Thyroid gland (tissue), 4 donors: ENCODE measurements around the gene PNO1. TPM values are rescaled to one million over a fixed set of nuclear protein-coding genes. Genes with fewer than 3 reads are reported as not detected.

Experiments used
- DNase-seq, 2 donors: peaks; one replicate each; pipeline ENCODE4 v3.0.0-alpha.2; 2019
- H3K27ac ChIP-seq, 3 donors: fragments of 200-600 bp; sonication (generic); 1 replicate in 2 of 3; 2 replicates in 1 of 3; pipeline ENCODE4 v1.5.1; 2016 to 2019; ENCODE audit warnings: mild to moderate bottlenecking in 1 of 3, moderate library complexity in 1 of 3
- H3K27me3 ChIP-seq: fragments of 200-600 bp; sonication (generic); one replicate; pipeline ENCODE4 v1.5.1; 2019
- H3K36me3 ChIP-seq, 2 donors: fragments of 200-600 bp; sonication (generic); one replicate each; pipeline ENCODE4 v1.5.1; 2016 to 2019
- H3K4me1 ChIP-seq, 2 donors: fragments of 200-600 bp; sonication (generic); one replicate each; pipeline ENCODE4 v1.5.1; 2017 to 2019
- H3K4me3 ChIP-seq, 3 donors: fragments of 200-600 bp; sonication (generic); replicated peaks in 1 of 3; 1 replicate in 2 of 3; 2 replicates in 1 of 3; pipeline ENCODE4 v1.5.1; 2016; ENCODE audit warnings: mild to moderate bottlenecking in 1 of 3
- H3K9me3 ChIP-seq: fragments of 200-600 bp; sonication (generic); one replicate; pipeline ENCODE4 v1.5.1; 2017
- POLR2A ChIP-seq, 2 donors: fragments of 450-650 bp; IDR thresholded peaks; one replicate each; pipeline ENCODE4 v1.6.1; 2017; ENCODE audit warnings: antibody characterized with exemption in 2 of 2, mild to moderate bottlenecking in 2 of 2, moderate library complexity in 1 of 2
- WGBS, 2 donors: methylation state at CpG; one replicate each; pipeline ENCODE4 v1.1.5; 2017; 5-methylcytosine and 5-hydroxymethylcytosine counted together
- intact Hi-C: fragments of 100-400 bp; cut with DNase I; formaldehyde crosslinking; loops from one replicate; pipeline ENCODE4 v1.15.1; 2023
- total RNA-seq, 4 donors: library from RNA; depleted of rRNA; stranded (reverse); fragments of >200 nt; gene quantifications; one replicate each; pipeline ENCODE4 v1.2.3, GENCODE V29; 2016
- TF ChIP-seq, protein P1 (sequence below), 6 experiments: fragments of 200-600 bp in 3 of 6; fragments of 450-650 bp in 3 of 6; sonication (generic) in 3 of 6; IDR thresholded peaks; one replicate each; pipeline ENCODE4 v1.5.1; 2016 to 2019; ENCODE audit warnings: antibody characterized with exemption in 6 of 6, mild to moderate bottlenecking in 2 of 6, inconsistent platforms in 1 of 6, moderate library complexity in 1 of 6

PNO1 gene
- total RNA-seq, 4 donors from 2014 or later: 13.2 to 23.2 (median 18.5) TPM

DNA sequence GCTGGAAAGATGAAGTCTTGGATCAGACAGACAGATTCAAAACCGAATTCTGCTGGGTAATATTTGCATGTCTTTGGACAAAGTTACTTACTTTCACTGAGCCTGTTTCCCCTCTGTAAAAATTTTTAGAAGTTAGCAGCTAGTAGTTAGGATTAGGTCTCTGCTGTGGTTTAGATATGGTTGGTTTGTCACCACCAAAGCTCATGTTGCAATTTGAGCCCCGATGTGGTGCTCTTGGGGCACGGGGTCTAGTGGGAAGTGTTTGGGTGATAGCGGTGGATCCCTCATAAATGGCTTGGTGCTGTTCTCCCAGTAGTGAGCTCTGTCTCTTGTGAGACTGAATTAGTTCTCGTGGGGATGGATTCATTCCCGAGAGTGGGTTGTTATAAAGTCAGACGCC, 38.9 kb upstream of the PNO1 start:
- DNase-seq: no peak
- TF ChIP-seq, protein P1, sequence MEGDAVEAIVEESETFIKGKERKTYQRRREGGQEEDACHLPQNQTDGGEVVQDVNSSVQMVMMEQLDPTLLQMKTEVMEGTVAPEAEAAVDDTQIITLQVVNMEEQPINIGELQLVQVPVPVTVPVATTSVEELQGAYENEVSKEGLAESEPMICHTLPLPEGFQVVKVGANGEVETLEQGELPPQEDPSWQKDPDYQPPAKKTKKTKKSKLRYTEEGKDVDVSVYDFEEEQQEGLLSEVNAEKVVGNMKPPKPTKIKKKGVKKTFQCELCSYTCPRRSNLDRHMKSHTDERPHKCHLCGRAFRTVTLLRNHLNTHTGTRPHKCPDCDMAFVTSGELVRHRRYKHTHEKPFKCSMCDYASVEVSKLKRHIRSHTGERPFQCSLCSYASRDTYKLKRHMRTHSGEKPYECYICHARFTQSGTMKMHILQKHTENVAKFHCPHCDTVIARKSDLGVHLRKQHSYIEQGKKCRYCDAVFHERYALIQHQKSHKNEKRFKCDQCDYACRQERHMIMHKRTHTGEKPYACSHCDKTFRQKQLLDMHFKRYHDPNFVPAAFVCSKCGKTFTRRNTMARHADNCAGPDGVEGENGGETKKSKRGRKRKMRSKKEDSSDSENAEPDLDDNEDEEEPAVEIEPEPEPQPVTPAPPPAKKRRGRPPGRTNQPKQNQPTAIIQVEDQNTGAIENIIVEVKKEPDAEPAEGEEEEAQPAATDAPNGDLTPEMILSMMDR (IDR thresholded peaks at IDR 0.05): no peak
- TF ChIP-seq POLR2A (IDR thresholded peaks at IDR 0.05): no peak
- Histone ChIP-seq H3K36me3 (no peaks in the 10 kb centered on the region), H3K27me3 (no peaks in the 10 kb centered on the region), H3K9me3 (no peaks in the 10 kb centered on the region), H3K4me1 (no peaks in the 10 kb centered on the region), H3K27ac (no peak overlapping the region), H3K4me3 (no peak overlapping the region)
- intact Hi-C loops: no loop called here
- WGBS, 2 donors: 80 to 86% methylated on average over 7 of the region's 7 CpGs

DNA sequence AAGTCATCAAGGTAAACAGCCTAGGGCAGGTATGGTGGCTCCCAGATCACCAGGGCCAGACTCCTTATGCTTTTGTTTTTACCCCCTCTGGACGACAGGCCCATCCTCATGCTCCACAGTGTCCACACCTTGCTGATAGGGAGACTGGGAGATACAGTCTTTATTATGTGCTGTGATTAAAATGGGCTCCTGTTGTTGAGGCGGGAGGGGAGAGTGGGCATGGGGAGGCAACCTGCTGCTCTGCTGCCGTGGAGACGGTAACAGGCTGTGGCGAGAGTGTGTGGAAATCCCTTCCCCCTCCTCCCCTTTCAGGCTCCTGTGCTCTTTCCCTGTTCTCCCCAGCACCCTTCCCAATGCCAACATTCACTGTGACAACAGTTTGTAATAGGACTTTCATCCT, 38.2 kb upstream of the PNO1 start:
- Histone ChIP-seq H3K9me3 (no peaks in the 10 kb centered on the region), H3K4me1 (no peaks in the 10 kb centered on the region), H3K27me3 (no peaks in the 10 kb centered on the region), H3K36me3 (no peaks in the 10 kb centered on the region), H3K27ac (no peak overlapping the region), H3K4me3 (no peak overlapping the region)
- intact Hi-C loops: no loop called here
- 41 to 42% methylated on average over 5 of the region's 5 CpGs for WGBS, 2 donors
- TF ChIP-seq, protein P1 (IDR thresholded peaks at IDR 0.05): no peak
- TF ChIP-seq POLR2A (IDR thresholded peaks at IDR 0.05): no peak
- DNase-seq: no peak

DNA sequence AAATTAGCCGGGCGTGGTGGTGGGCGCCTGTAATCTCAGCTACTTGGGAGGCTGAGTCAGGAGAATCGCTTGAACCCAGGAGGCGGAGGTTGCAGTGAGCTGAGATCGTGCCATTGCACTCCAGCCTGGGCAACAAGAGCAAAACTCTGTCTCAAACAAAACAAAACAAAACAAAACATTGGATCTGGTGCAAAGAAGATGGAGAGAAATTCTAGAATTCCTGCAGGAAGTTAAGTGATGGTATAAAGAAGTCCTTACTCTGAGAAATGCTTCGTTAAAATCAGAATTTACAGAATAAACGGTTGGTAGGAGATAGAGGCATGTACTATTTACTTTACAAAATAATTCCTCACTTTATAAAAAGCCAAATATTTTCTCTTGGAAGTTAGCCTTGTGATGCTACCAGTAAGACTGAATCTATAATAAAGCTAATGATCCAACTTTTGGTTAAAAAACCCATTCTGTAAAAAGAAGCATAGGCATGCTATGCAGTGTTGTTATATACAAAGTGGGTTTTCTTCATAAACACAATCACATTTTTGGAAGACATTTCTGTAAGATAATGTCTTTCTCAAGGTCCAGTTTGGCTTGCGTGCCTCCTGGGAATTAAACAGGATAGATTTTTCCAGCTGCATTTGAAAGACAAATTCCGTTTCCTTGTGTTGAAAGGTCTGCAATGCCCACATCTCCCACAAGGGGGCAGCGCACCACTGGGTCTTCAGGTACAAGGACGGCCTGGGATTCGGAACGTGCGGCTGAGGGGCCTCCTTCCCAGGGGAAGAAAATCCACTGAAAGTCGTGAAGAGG, 35.6 kb upstream of the PNO1 start:
- Histone ChIP-seq H3K9me3 (no peaks in the 10 kb centered on the region), H3K27me3 (no peaks in the 10 kb centered on the region), H3K36me3 (no peaks in the 10 kb centered on the region), H3K4me3 (no peak overlapping the region), H3K4me1 (no peaks in the 10 kb centered on the region), H3K27ac (no peak overlapping the region)
- intact Hi-C loops: loop anchor here (5.0 kb wide), 2 partner anchors 165 to 320 kb away; no protein-coding TSS in a partner anchor
- TF ChIP-seq, protein P1 (IDR thresholded peaks at IDR 0.05): peak; percentile 71 to 97 (median 90)
- TF ChIP-seq POLR2A (IDR thresholded peaks at IDR 0.05): no peak
- peak; percentile 86 to 92 for DNase-seq
- WGBS, 2 donors: 45% methylated on average over 16 of the region's 16 CpGs

DNA sequence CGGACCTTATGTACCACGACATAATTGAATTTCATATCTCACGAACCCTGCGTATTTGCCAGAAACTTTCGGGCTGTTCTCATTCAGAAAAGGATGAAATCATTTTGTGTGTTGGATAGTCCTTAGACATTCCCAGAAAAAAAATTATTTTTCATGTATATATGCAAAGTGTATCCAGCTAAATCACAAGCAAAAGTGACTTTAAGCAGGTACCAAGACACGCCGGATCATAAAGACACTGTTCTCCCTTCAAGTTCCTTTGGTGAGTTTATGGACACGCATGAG, 35.1 kb upstream of the PNO1 start:
- TF ChIP-seq, protein P1 (IDR thresholded peaks at IDR 0.05): peak in 2 of 6 experiments; percentile 4 to 5
- TF ChIP-seq POLR2A (IDR thresholded peaks at IDR 0.05): no peak
- Histone ChIP-seq H3K4me3 (no peak overlapping the region), H3K36me3 (no peaks in the 10 kb centered on the region), H3K9me3 (no peaks in the 10 kb centered on the region), H3K4me1 (no peaks in the 10 kb centered on the region), H3K27ac (no peak overlapping the region), H3K27me3 (no peaks in the 10 kb centered on the region)
- intact Hi-C loops: loop anchor here (5.0 kb wide), 2 partner anchors 165 to 320 kb away; no protein-coding TSS in a partner anchor
- WGBS, 2 donors: 19 to 24% methylated on average over 8 of the region's 8 CpGs
- DNase-seq: no peak

DNA sequence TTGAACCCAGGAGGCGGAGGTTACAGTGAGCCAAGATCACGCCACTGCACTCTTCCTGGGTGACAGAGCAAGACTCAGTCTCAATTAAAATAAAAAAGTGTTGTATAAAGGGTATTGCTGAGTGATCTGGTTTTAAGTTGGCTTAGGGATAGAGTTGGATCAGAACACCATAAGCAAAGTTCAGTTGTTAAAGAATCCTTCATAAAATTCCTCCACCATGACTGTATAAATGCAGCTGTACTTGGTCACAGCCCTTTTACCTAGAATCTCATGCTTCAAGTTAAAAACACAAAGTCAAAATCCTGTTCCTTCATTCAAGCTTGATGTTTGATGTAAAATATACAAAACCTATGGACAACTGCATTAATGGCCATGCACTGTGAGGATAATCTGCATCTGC, 33.4 kb upstream of the PNO1 start:
- intact Hi-C loops: loop anchor here (5.0 kb wide), 2 partner anchors 163 to 318 kb away; no protein-coding TSS in a partner anchor
- no peak for TF ChIP-seq POLR2A (IDR thresholded peaks at IDR 0.05)
- TF ChIP-seq, protein P1 (IDR thresholded peaks at IDR 0.05): no peak
- Histone ChIP-seq H3K27me3 (no peaks in the 10 kb centered on the region), H3K4me3 (no peak overlapping the region), H3K36me3 (no peaks in the 10 kb centered on the region), H3K4me1 (no peaks in the 10 kb centered on the region), H3K9me3 (no peaks in the 10 kb centered on the region), H3K27ac (no peak overlapping the region)
- 50 to 61% methylated on average over 2 of the region's 2 CpGs for WGBS, 2 donors
- DNase-seq: no peak
